ENCODE results near the gene EPB41L3. TPM values are rescaled to one million over a fixed set of nuclear protein-coding genes. Genes with fewer than 3 reads are reported as not detected.
"Not testable (repeated sequence)": the region's sequence is repeated elsewhere in the genome, so short reads cannot be mapped to it uniquely, and the experiment has no call there.

The EPB41L3 gene
- total RNA-seq, 4 donors from 2014 or later, result 63.4 to 146 (median 81.5) TPM

GRCh38 chr18:5582849-5583681 lies 39.3 kb upstream of the EPB41L3 start:
- Histone ChIP-seq H3K4me3 (no peak overlapping the region), H3K27ac (peak overlapping the region in 2 of 4 donors; percentile 69 to 76), H3K36me3 (no peaks in the 10 kb centered on the region), H3K4me1 (peaks cover 0 to 29% (median 2%) of the 10 kb centered on the region in 4 donors), H3K9me3 (no peaks in the 10 kb centered on the region), H3K27me3 (no peaks in the 10 kb centered on the region)
- TF ChIP-seq EP300 (IDR thresholded peaks at IDR 0.05), result peak; percentile 74 to 78
- TF ChIP-seq POLR2A (IDR thresholded peaks at IDR 0.05), result no peak
- 46 to 57% methylated on average over 10 of the region's 10 CpGs for WGBS, 2 donors
- DNase-seq (ENCODE audit: low spot score in 2 of 2), result no peak

DNA sequence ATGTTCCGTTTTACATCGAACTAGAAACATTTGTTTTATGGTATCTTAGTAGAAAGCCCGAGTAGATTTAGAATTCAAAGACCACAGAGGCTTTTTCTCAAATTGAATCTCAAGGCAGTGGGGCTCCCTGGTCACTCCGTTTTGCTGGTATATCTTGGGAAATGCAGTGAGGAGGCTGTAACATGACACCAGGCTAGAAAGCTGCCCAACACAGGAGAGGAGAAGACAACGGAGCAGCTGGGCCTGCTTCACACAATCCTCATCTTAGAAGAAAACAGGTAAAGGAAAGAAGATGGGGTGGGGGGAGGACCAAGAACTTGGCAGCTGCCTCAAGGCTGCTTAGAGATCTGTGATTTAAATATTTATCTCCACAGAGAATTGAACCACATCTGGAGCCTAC lies 38.3 kb upstream of the EPB41L3 start:
- Histone ChIP-seq H3K4me1 (peaks cover 0 to 35% (median 2%) of the 10 kb centered on the region in 4 donors), H3K36me3 (no peaks in the 10 kb centered on the region), H3K4me3 (no peak overlapping the region), H3K9me3 (no peaks in the 10 kb centered on the region), H3K27ac (peak overlapping the region in 1 of 4 donors; percentile 9), H3K27me3 (no peaks in the 10 kb centered on the region)
- WGBS, 2 donors, result 34 to 39% methylated on average over 5 of the region's 5 CpGs
- no peak for DNase-seq (ENCODE audit: low spot score in 2 of 2)
- no peak for TF ChIP-seq EP300 (IDR thresholded peaks at IDR 0.05)
- no peak for TF ChIP-seq CTCF (IDR thresholded peaks at IDR 0.05)
- no peak for TF ChIP-seq POLR2A (IDR thresholded peaks at IDR 0.05)

- DNase-seq (ENCODE audit: low spot score in 2 of 2), result no peak
- TF ChIP-seq EP300 (IDR thresholded peaks at IDR 0.05), result no peak
- no peak for TF ChIP-seq CTCF (IDR thresholded peaks at IDR 0.05)
- 91 to 100% methylated on average over 1 of the region's 1 CpG for WGBS, 2 donors
- Histone ChIP-seq H3K36me3 (no peaks in the 10 kb centered on the region), H3K4me3 (no peak overlapping the region), H3K9me3 (no peaks in the 10 kb centered on the region), H3K4me1 (peaks cover 0 to 26% (median 0%) of the 10 kb centered on the region in 4 donors), H3K27me3 (no peaks in the 10 kb centered on the region), H3K27ac (no peak overlapping the region)
These were observed 31.0 kb upstream of the EPB41L3 start for GRCh38 chr18:5574843-5575242.

DNA sequence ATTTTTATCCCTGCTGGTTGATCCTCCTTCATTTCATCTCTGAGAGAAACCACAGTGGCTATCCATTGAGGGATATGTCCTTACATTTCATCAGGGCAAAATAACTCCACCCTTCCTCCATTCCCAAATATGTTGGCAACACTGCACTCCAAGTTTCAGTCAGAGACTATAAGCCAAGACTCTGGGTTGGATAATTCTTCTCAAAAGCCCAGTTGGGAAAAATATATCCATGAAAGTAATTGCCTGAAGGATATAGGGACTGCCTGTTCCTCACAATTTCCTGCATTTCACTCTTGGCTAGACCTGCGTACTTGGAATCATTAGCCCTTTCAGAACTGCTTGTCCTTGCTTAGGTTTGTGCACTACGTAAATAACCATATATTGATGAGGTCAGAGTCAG lies 27.9 kb upstream of the EPB41L3 start:
- Histone ChIP-seq H3K4me1 (peaks cover 0 to 21% (median 0%) of the 10 kb centered on the region in 4 donors), H3K27me3 (no peaks in the 10 kb centered on the region), H3K4me3 (no peak overlapping the region), H3K36me3 (no peaks in the 10 kb centered on the region), H3K9me3 (no peaks in the 10 kb centered on the region), H3K27ac (peak overlapping the region in 2 of 4 donors; percentile 15 to 48)
- DNase-seq (ENCODE audit: low spot score in 2 of 2), result no peak
- 70 to 71% methylated on average over 2 of the region's 2 CpGs for WGBS, 2 donors
- peak in 1 of 2 donors; percentile 19 for TF ChIP-seq EP300 (IDR thresholded peaks at IDR 0.05)
- no peak for TF ChIP-seq POLR2A (IDR thresholded peaks at IDR 0.05)
- TF ChIP-seq CTCF (IDR thresholded peaks at IDR 0.05), result no peak

- not testable (repeated sequence) for H3K4me3 ChIP-seq, H3K27ac ChIP-seq, H3K36me3 ChIP-seq, H3K27me3 ChIP-seq, H3K9me3 ChIP-seq
- WGBS, 2 donors, result 26% methylated on average over 2 of the region's 2 CpGs
- peaks cover 0 to 21% (median 0%) of the 10 kb centered on the region in 4 donors for H3K4me1 ChIP-seq
- peak; percentile 26 to 76 for DNase-seq (ENCODE audit: low spot score in 2 of 2)
- peak in 1 of 2 donors; percentile 28 for TF ChIP-seq EP300 (IDR thresholded peaks at IDR 0.05)
These were observed 26.8 kb upstream of the EPB41L3 start for GRCh38 chr18:5570613-5571012.

GRCh38 chr18:5568416-5568815 lies 24.6 kb upstream of the EPB41L3 start:
- DNase-seq (ENCODE audit: low spot score in 2 of 2), result no peak
- TF ChIP-seq CTCF (IDR thresholded peaks at IDR 0.05), result no peak
- TF ChIP-seq EP300 (IDR thresholded peaks at IDR 0.05), result no peak
- no peak for TF ChIP-seq POLR2A (IDR thresholded peaks at IDR 0.05)
- no peaks in the 10 kb centered on the region for H3K27me3 ChIP-seq
- H3K36me3 ChIP-seq, result no peaks in the 10 kb centered on the region
- 70 to 77% methylated on average over 3 of the region's 3 CpGs for WGBS, 2 donors
- H3K4me3 ChIP-seq, result no peak overlapping the region
- H3K9me3 ChIP-seq, result no peaks in the 10 kb centered on the region
- peaks cover 0 to 21% (median 0%) of the 10 kb centered on the region in 4 donors for H3K4me1 ChIP-seq
- no peak overlapping the region for H3K27ac ChIP-seq
